GM11168 (cell line): ENCODE data around the gene C22orf39.

Source experiments
- in situ Hi-C: fragments of 300-500 bp; cut with MboI; formaldehyde crosslinking; loops from one replicate; pipeline ENCODE4 v1.12.0; 2022; ENCODE audit warnings: low sequenced_read_pairs; ENCODE audit not compliant: unreplicated experiment

Gene C22orf39

GRCh38 chr22:19447330-19448075 lies at the start of gene C22orf39:
Gene C22orf39, minus strand, starts transcription at chr22:19447711. Its CDS starts 23 bp downstream, at chr22:19447688.
- in situ Hi-C loops, result no loop called here

GRCh38 chr22:19497245-19497644 lies 49.7 kb upstream of the C22orf39 start:
- in situ Hi-C loops, result no loop called here

GRCh38 chr22:19496324-19496630 lies 48.8 kb upstream of the C22orf39 start:
- in situ Hi-C loops, result no loop called here

GRCh38 chr22:19495562-19496323 lies 48.2 kb upstream of the C22orf39 start:
- in situ Hi-C loops, result no loop called here

- in situ Hi-C loops, result no loop called here
These were observed 47.2 kb upstream of the C22orf39 start for GRCh38 chr22:19494676-19495173.

GRCh38 chr22:19494001-19494560 lies 46.6 kb upstream of the C22orf39 start:
- in situ Hi-C loops, result no loop called here

- in situ Hi-C loops, result no loop called here
These were observed 45.1 kb upstream of the C22orf39 start for GRCh38 chr22:19492504-19493174.

GRCh38 chr22:19490628-19491230 lies 43.2 kb upstream of the C22orf39 start:
- in situ Hi-C loops, result no loop called here

- in situ Hi-C loops, result no loop called here
These were observed 41.7 kb upstream of the C22orf39 start for GRCh38 chr22:19488884-19489843.

GRCh38 chr22:19488285-19488684 lies 40.8 kb upstream of the C22orf39 start:
- in situ Hi-C loops, result no loop called here

GRCh38 chr22:19483481-19484244 lies 36.2 kb upstream of the C22orf39 start:
- in situ Hi-C loops, result no loop called here

GRCh38 chr22:19482297-19482696 lies 34.8 kb upstream of the C22orf39 start:
- in situ Hi-C loops, result no loop called here

GRCh38 chr22:19480789-19481188 lies 33.3 kb upstream of the C22orf39 start:
- in situ Hi-C loops, result no loop called here

GRCh38 chr22:19480173-19480568 lies 32.7 kb upstream of the C22orf39 start:
- in situ Hi-C loops, result no loop called here

- in situ Hi-C loops, result no loop called here
These were observed 32.1 kb upstream of the C22orf39 start, which contains the start of gene CDC45 for GRCh38 chr22:19479355-19480172. Gene CDC45, plus strand, starts transcription at chr22:19479920. Its CDS starts 49 bp downstream, at chr22:19479969.

- in situ Hi-C loops, result no loop called here
These were observed 31.4 kb upstream of the C22orf39 start, which contains the start of gene UFD1 for GRCh38 chr22:19478901-19479354. Gene UFD1, minus strand, starts transcription at chr22:19479193. Its CDS starts 108 bp downstream, at chr22:19479085.
